Measurements from ENCODE around the gene GLI2.

GLI2 gene

GRCh38 chr2:120760446-120761135, 24.9 kb downstream of the GLI2 start:
- no peak for DNase-seq

DNA sequence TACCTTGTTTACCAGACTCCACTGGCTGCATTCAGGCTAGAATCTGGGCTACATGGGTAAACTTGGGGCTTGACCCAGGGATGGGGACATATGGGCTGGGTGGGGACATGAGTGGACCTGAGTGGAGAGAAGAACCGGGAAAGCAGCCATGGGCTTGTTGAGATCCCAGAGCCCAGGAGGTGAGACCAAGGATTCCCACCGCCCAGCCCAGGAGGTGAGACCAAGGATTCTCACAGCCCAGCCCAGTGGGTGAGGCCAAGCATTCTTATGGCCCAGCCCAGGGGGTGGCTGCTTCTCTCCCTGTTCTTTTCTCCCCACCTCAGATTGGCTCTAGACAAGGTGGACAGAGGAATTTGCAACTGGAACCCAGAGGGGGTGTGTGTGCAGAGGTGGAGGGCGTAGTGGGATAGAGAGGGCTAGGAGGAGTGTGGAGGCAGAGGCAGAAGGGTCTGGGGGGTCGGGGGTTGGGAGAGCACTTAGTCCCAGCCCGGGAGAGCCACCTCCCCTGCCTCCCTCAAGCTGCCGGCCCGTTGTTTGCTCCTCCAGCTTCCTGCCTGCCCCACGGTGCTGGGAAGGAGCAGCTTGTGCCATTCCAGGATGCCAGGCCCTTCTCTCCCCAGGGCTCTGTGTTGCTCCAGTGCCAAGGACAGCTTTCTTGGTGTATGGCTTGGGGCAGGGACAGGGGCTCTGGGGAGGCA, 25.6 kb downstream of the GLI2 start:
- no peak for DNase-seq

DNA sequence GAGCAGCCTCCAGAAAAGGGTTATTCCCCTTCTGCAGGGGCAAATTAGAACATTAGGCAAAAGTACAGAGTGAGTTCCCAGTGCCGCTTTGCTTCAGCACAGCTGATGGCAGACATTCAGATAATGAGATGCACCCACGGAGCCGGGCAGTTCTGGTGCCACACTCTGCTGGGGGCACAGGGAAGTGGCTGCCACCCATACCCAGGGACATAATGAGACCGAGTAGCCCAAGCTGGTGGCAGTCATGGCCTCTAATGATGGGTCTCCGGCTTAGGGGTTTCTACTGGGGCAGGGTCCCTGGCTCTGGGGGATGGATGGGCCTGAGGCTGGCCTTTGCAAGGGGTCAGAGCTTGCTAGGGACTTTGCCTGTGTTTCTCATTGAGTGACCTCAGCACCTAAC, 26.2 kb downstream of the GLI2 start:
- no peak for DNase-seq

GRCh38 chr2:120762341-120763061, 26.8 kb downstream of the GLI2 start:
- DNase-seq, result no peak

DNA sequence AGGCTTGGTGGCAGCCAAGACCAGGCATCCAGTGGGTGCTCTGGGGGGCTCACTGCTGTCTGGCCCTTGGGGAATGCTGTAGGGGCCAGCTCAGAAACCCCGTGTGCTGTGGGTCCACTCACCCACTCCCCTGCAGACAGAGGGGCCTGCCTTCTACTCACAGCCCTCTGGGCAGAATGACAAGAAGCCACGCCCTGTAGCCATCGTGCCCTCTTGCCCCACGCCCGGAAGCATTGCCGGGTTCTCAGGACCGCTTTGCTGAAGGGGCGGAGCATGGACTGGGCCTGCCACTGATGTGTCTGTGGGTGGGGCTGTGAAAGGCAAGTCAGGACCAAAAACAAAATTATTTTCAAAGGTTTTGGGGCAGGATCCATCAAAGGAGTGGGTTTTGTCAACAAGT, 27.8 kb downstream of the GLI2 start:
- DNase-seq, result no peak

- no peak for DNase-seq
Observed at GRCh38 chr2:120763931-120764330, 28.3 kb downstream of the GLI2 start.

DNA sequence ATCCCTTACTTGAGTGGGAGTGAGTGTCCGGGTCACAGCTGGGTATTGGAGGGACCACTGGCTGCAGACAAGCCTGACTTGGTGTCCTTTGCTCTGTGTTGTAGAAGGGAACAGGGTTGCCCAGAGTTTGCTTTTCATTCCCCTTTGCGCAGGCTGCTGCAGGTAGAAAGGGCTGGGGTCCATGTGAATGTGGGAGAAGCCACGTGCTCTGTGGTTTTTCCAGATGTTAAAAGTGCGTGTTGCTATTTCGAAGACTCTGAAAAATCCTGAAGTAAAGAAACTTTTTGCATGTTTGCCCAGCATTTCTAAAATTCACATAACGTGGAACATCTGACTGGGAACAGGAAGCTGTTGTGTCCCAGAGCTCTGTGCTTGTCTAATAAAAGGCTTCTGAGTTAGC, 28.8 kb downstream of the GLI2 start:
- no peak for DNase-seq

GRCh38 chr2:120764991-120765677, 29.5 kb downstream of the GLI2 start:
- no peak for DNase-seq

- DNase-seq, result no peak
Observed at GRCh38 chr2:120765678-120766469, 30.2 kb downstream of the GLI2 start.

DNA sequence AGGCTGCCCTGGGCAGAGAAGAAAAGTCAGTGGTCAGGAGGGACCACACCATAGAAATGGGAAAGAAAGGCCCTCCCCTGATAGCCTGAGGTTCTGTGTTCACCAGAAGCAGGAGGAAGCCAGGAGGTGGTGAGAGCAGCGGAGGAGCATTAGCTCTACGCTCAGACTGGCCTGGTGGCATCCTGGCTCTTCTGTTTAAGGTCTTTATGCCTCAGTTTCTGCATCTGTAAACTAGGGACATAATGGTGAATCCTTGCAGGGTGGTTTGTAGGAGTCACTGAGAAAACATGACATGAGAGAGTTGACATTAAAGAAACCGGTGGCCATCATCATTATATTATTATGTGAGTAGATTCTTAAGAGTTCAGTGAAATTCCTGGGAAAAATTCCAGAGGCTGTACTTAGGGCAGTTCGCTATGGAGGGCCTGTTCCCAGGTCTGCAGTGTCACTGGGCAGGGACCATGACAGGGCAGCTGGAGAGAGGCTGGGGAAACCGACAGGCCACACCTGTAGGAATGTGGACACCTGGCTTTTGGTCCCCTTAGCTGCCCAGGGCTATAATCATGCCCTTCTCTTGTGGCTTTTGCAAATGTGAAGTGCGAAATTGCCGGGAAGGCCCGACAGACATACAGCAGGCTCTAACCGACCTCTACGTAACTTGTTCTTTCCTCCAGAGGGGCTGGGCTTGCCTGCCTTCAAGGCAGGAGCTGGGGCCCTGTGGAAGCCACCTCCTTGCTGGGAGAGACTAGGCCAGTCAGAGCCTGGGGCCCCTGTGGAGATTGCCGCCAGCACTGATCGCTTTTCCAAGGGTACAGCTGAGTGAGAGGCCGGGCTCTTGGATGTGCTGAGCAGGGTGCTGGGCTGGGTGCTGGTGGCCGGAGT, 31.0 kb downstream of the GLI2 start:
- no peak for DNase-seq

DNA sequence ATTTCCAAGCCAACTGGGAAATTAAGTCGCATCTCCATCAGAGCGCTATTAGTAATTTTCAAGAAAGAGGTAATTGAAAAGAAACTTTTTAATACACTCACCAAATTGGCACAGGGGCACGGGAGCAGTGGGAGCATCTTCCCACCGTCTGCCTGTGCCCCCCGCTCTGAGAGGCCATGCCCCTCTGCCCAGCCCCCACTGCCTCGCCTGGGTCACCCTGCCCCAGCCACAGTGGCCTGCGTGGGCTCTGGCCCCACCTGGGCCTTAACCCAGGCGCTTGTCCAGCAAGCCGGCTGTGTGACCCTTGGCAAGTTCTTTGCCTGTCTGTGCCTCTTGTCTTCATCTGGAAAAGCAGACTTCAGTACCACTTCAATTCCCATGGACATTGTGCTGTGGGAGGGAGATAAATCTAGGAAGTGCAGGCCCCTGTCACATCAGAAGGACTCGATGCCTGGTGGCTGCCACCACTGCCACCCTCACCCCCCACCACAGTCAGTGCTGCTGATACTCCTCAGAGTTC, 31.9 kb downstream of the GLI2 start:
- no peak for DNase-seq

DNA sequence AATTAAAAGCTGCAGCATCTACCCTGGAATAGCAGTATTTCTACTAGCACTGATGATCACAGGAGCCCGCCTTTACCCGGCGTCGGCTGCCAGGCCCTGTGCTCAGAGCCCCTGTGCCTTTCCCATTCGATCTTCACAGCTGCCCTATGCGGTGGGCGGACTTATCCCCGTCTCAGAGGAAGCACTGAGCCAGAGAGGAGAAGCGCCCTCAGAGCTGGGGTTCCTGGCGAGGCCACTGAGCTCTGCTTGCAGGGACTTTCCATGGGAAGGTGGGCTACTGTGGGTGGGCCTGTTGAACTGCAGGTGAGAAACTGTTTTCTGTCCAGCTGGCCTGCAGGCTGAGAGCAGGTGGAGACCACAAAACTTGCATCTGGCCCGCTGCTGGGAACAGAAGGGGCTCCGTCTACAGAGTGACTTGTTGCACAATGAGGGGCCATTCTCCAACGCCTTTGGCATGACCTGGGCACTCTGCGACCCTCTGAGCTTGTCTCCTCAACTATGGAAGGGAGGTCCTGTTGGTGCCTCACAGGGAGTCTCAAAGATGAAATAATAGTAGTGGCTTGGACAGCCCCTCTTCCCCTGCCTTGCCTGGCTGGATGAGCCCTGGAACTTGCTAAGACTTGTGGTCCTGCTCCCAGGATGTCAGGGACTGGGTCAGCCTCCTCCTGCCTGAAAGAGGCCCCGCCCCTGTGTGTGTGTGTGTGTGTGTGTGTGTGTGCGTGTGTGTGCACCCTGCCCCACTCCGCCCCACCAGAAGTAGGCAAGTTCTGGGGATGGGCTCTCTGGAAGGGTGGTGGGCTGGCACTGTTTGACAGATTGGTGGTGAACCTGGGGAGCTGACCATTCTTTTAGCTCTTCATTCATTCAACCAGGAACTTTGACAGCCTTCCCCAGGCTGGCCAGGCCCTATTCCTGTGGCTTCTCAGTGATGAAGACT, 32.7 kb downstream of the GLI2 start:
- no peak for DNase-seq

- DNase-seq, result no peak
Observed at GRCh38 chr2:120769076-120769786, 33.6 kb downstream of the GLI2 start.

GRCh38 chr2:120769787-120770120, 34.1 kb downstream of the GLI2 start:
- no peak for DNase-seq

DNA sequence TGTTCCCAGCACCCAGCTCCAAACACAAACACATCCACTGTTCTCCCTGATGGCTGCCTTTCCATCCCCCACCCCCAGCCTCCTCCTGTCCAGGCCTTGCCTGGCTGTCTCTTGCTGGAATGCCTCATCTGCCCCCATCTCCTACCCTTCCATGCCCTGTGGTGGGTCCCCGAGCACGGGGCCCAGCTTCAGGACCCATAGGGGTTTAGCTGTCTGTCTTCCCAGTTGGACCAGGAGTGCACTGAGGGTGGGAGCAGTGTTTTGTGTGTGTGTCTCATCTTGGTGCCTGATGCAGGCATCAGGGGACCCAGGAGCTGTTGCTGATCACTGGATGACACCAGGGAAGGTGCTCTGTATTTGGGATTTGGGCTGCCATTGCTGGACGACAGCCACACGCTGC, 34.5 kb downstream of the GLI2 start:
- no peak for DNase-seq

GRCh38 chr2:120770641-120771040, 35.0 kb downstream of the GLI2 start:
- DNase-seq, result no peak

- DNase-seq, result no peak
Observed at GRCh38 chr2:120771111-120771780, 35.6 kb downstream of the GLI2 start.

DNA sequence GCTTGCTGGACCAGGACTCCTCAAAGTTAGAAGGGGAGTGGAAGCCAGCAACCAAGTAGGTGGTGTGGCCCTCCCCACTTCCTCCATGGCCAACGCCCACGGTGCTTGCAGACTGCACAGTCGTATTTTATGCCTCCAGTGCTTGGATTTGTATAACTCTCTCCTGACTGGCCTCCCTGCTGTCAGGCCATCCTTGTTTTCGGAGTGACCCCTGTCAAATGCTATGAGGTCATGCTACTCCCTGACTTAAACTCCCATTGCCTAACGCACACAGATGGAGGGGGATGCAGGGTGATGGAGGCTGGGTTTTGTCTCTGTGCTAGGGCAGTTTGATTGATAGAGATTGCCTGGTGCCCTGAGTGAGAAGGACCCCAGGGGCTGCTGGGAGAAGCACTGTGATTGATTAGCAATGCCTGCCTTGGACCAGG, 36.1 kb downstream of the GLI2 start:
- DNase-seq, result no peak

- DNase-seq, result no peak
Observed at GRCh38 chr2:120772261-120772660, 36.6 kb downstream of the GLI2 start.

All from CD4-positive, alpha-beta T cell treated with Interleukin-17A for 1 hour (primary cell).